ENCODE results near the gene USP3.

- TF ChIP-seq TCF4 (CRISPR knock-in tag; IDR thresholded peaks at IDR 0.05; ENCODE audit: borderline replicate concordance) (no peak), CSRNP3 (CRISPR knock-in tag; IDR thresholded peaks at IDR 0.05) (no peak), PATZ1 (CRISPR knock-in tag; IDR thresholded peaks at IDR 0.05; ENCODE audit: borderline replicate concordance) (no peak), ARNTL (CRISPR knock-in tag; IDR thresholded peaks at IDR 0.05; ENCODE audit: borderline replicate concordance, low read depth) (no peak)
Observed at GRCh38 chr15:63517202-63517601, 12.8 kb downstream of the USP3 start.

Data from SK-N-SH treated with all-trans-retinoic acid at 6 μM for 48 hours (cell line).